Mammary epithelial cell (primary cell): ENCODE results near the gene SEMA3A.

ENCODE experiments used
- EZH2 ChIP-seq: IDR thresholded peaks from 2 replicates; pipeline ENCODE4 v1.6.1; 2012; ENCODE audit warnings: low read length, inconsistent platforms, borderline replicate concordance
- TF ChIP-seq, protein P1 (sequence below), 2 donors: IDR thresholded peaks in 1 of 2; conservative IDR thresholded peaks in 1 of 2; 2 replicates each; pipeline ENCODE4 v1.5.1; 2011 to 2012; ENCODE audit warnings: inconsistent platforms in 2 of 2, low read length in 2 of 2, mild to moderate bottlenecking in 2 of 2, control low read depth in 1 of 2, low read depth in 1 of 2; ENCODE audit not compliant: insufficient read depth in 1 of 2; ENCODE audit errors: extremely low read depth in 1 of 2

GRCh38 chr7:84170646-84171045, 23.9 kb downstream of the SEMA3A start:
- TF ChIP-seq, protein P1, sequence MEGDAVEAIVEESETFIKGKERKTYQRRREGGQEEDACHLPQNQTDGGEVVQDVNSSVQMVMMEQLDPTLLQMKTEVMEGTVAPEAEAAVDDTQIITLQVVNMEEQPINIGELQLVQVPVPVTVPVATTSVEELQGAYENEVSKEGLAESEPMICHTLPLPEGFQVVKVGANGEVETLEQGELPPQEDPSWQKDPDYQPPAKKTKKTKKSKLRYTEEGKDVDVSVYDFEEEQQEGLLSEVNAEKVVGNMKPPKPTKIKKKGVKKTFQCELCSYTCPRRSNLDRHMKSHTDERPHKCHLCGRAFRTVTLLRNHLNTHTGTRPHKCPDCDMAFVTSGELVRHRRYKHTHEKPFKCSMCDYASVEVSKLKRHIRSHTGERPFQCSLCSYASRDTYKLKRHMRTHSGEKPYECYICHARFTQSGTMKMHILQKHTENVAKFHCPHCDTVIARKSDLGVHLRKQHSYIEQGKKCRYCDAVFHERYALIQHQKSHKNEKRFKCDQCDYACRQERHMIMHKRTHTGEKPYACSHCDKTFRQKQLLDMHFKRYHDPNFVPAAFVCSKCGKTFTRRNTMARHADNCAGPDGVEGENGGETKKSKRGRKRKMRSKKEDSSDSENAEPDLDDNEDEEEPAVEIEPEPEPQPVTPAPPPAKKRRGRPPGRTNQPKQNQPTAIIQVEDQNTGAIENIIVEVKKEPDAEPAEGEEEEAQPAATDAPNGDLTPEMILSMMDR (conservative IDR thresholded peaks at IDR 0.05 in 1 of 2, IDR thresholded peaks at IDR 0.05 in 1 of 2; ENCODE audit: extremely low read depth in 1 of 2, insufficient read depth in 1 of 2, low read depth in 1 of 2, low read length in 2 of 2), result no peak
- no peak for TF ChIP-seq EZH2
